Parathyroid adenoma (tissue), 2 donors: ENCODE measurements around the gene PADI2.
A peak's percentile ranks its signal among the peaks of the same experiment; 100 is the strongest.

ENCODE experiments used
- H2AFZ ChIP-seq: fragments of 300-600 bp; sonication (generic); one replicate; pipeline ENCODE4 v1.7.0; 2017; ENCODE audit warnings: antibody characterized with exemption, mild to moderate bottlenecking
- H3K27ac ChIP-seq: fragments of 300-600 bp; sonication (generic); one replicate; pipeline ENCODE4 v1.7.0; 2017
- H3K27me3 ChIP-seq: fragments of 300-600 bp; sonication (generic); one replicate; pipeline ENCODE4 v1.7.0; 2017; ENCODE audit warnings: low read length; ENCODE audit not compliant: control insufficient read depth, insufficient read depth
- H3K36me3 ChIP-seq: fragments of 300-600 bp; sonication (generic); one replicate; pipeline ENCODE4 v1.7.0; 2017; ENCODE audit warnings: low read length; ENCODE audit not compliant: control insufficient read depth, insufficient read depth
- H3K4me1 ChIP-seq: fragments of 300-600 bp; sonication (generic); one replicate; pipeline ENCODE4 v1.7.0; 2017; ENCODE audit warnings: control low read depth
- H3K4me2 ChIP-seq: fragments of 300-600 bp; sonication (generic); one replicate; pipeline ENCODE4 v1.7.0; 2017; ENCODE audit warnings: low read length
- H3K4me3 ChIP-seq: fragments of 300-600 bp; sonication (generic); one replicate; pipeline ENCODE4 v1.7.0; 2017; ENCODE audit warnings: low read depth, low read length
- H3K79me2 ChIP-seq: fragments of 300-600 bp; sonication (generic); one replicate; pipeline ENCODE4 v1.7.0; 2017; ENCODE audit warnings: control low read depth
- H3K9ac ChIP-seq: fragments of 300-600 bp; sonication (generic); one replicate; pipeline ENCODE4 v1.7.0; 2017; ENCODE audit warnings: mild to moderate bottlenecking
- H3K9me3 ChIP-seq: fragments of 300-600 bp; sonication (generic); one replicate; pipeline ENCODE4 v1.7.0; 2017; ENCODE audit warnings: low read length; ENCODE audit not compliant: control insufficient read depth
- TF ChIP-seq, protein P1 (sequence below): fragments of 300-600 bp; sonication (generic); IDR thresholded peaks from one replicate; pipeline ENCODE4 v1.7.0; 2017; ENCODE audit warnings: antibody characterized with exemption, mild to moderate bottlenecking
- donor health status: primary hyperparathyroidism.

The PADI2 gene

GRCh38 chr1:17030206-17030605 is 89.0 kb downstream of the PADI2 start:
- TF ChIP-seq, protein P1, sequence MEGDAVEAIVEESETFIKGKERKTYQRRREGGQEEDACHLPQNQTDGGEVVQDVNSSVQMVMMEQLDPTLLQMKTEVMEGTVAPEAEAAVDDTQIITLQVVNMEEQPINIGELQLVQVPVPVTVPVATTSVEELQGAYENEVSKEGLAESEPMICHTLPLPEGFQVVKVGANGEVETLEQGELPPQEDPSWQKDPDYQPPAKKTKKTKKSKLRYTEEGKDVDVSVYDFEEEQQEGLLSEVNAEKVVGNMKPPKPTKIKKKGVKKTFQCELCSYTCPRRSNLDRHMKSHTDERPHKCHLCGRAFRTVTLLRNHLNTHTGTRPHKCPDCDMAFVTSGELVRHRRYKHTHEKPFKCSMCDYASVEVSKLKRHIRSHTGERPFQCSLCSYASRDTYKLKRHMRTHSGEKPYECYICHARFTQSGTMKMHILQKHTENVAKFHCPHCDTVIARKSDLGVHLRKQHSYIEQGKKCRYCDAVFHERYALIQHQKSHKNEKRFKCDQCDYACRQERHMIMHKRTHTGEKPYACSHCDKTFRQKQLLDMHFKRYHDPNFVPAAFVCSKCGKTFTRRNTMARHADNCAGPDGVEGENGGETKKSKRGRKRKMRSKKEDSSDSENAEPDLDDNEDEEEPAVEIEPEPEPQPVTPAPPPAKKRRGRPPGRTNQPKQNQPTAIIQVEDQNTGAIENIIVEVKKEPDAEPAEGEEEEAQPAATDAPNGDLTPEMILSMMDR = no peak
- H3K4me1 ChIP-seq = peaks cover 5% of the 10 kb centered on the region
- no peak overlapping the region for H3K9ac ChIP-seq
- H2AFZ ChIP-seq = no peak overlapping the region
- no peak overlapping the region for H3K27ac ChIP-seq
- no peaks in the 10 kb centered on the region for H3K9me3 ChIP-seq
- H3K27me3 ChIP-seq = no peaks in the 10 kb centered on the region
- H3K4me2 ChIP-seq = no peak overlapping the region
- no peak overlapping the region for H3K4me3 ChIP-seq
- H3K36me3 ChIP-seq = no peaks in the 10 kb centered on the region
- H3K79me2 ChIP-seq = no peaks in the 10 kb centered on the region

- H3K4me2 ChIP-seq = no peak overlapping the region
- no peak overlapping the region for H2AFZ ChIP-seq
- TF ChIP-seq, protein P1 = no peak
- no peak overlapping the region for H3K4me3 ChIP-seq
- no peaks in the 10 kb centered on the region for H3K9me3 ChIP-seq
- H3K9ac ChIP-seq = no peak overlapping the region
- no peaks in the 10 kb centered on the region for H3K36me3 ChIP-seq
- H3K79me2 ChIP-seq = no peaks in the 10 kb centered on the region
- H3K27ac ChIP-seq = no peak overlapping the region
- H3K27me3 ChIP-seq = no peaks in the 10 kb centered on the region
- peaks cover 5% of the 10 kb centered on the region for H3K4me1 ChIP-seq
Measured at GRCh38 chr1:17028662-17029188, 90.5 kb downstream of the PADI2 start.

GRCh38 chr1:17027900-17028299 is 91.4 kb downstream of the PADI2 start:
- TF ChIP-seq, protein P1 = no peak

DNA sequence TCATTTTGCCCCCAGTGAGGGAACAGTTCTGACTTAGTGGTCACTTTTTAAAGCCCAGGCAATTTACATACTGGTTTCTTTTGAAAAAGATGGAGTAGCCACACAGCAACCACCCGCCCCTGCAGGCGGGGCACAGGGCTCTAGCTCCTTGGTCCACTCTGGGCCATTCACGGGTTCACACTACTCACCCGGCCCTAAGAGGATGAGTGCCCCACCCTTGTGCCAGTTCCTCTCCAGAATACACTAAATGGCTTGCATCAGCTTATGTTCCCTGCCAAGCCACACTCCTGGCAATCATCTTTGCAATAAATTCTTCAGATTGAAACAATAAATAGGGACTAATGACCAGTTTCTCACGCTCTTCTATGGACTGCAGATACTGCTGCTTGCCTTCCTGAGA is 91.8 kb downstream of the PADI2 start:
- Histone ChIP-seq H3K9me3 (no peaks in the 10 kb centered on the region), H3K79me2 (no peaks in the 10 kb centered on the region), H3K4me3 (no peak overlapping the region), H2AFZ (no peak overlapping the region), H3K9ac (no peak overlapping the region), H3K27me3 (no peaks in the 10 kb centered on the region), H3K27ac (no peak overlapping the region), H3K4me1 (peaks cover 5% of the 10 kb centered on the region), H3K36me3 (no peaks in the 10 kb centered on the region), H3K4me2 (peak overlapping the region; percentile 2)
- TF ChIP-seq, protein P1 = no peak

More at GRCh38 chr1:17027900-17028299, 91.4 kb downstream of the PADI2 start:
- H2AFZ ChIP-seq = no peak overlapping the region
- no peaks in the 10 kb centered on the region for H3K79me2 ChIP-seq
- no peaks in the 10 kb centered on the region for H3K36me3 ChIP-seq
- H3K27me3 ChIP-seq = no peaks in the 10 kb centered on the region
- peak overlapping the region; percentile 2 for H3K4me2 ChIP-seq
- no peak overlapping the region for H3K9ac ChIP-seq
- H3K27ac ChIP-seq = no peak overlapping the region
- H3K9me3 ChIP-seq = no peaks in the 10 kb centered on the region
- H3K4me3 ChIP-seq = no peak overlapping the region
- H3K4me1 ChIP-seq = peaks cover 5% of the 10 kb centered on the region

- TF ChIP-seq, protein P1 = no peak
- no peaks in the 10 kb centered on the region for H3K36me3 ChIP-seq
Measured at GRCh38 chr1:17024721-17025120, 94.5 kb downstream of the PADI2 start.

More at GRCh38 chr1:17024721-17025120, 94.5 kb downstream of the PADI2 start:
- Histone ChIP-seq H3K9ac (no peak overlapping the region), H3K9me3 (no peaks in the 10 kb centered on the region), H3K4me1 (peaks cover 5% of the 10 kb centered on the region), H3K4me3 (no peak overlapping the region), H3K27ac (no peak overlapping the region), H3K79me2 (no peaks in the 10 kb centered on the region), H3K27me3 (no peaks in the 10 kb centered on the region), H3K4me2 (no peak overlapping the region), H2AFZ (no peak overlapping the region)
